Measurements from ENCODE around the gene CCR7.

CCR7 gene

GRCh38 chr17:40564883-40565768, at the start of gene CCR7:
TSS of gene CCR7 (minus strand) at chr17:40565472. CDS start at chr17:40565409, 63 bp downstream.
- H3K4me3 ChIP-seq (ENCODE audit: low read depth, low read length), result peak within 1 kb of the TSS; percentile 64
- no peak for TF ChIP-seq CTCF (IDR thresholded peaks at IDR 0.05; ENCODE audit: borderline replicate concordance, insufficient read depth, low read depth, low read length)

- TF ChIP-seq CTCF (IDR thresholded peaks at IDR 0.05; ENCODE audit: borderline replicate concordance, insufficient read depth, low read depth, low read length), result no peak
- no peak overlapping the region for H3K4me3 ChIP-seq (ENCODE audit: low read depth, low read length)
Measured at GRCh38 chr17:40614431-40615067, 49.3 kb upstream of the CCR7 start.

GRCh38 chr17:40613467-40614154, 48.3 kb upstream of the CCR7 start:
- TF ChIP-seq CTCF (IDR thresholded peaks at IDR 0.05; ENCODE audit: borderline replicate concordance, insufficient read depth, low read depth, low read length), result no peak
- H3K4me3 ChIP-seq (ENCODE audit: low read depth, low read length), result no peak overlapping the region

- no peak for TF ChIP-seq CTCF (IDR thresholded peaks at IDR 0.05; ENCODE audit: borderline replicate concordance, insufficient read depth, low read depth, low read length)
- no peak overlapping the region for H3K4me3 ChIP-seq (ENCODE audit: low read depth, low read length)
Measured at GRCh38 chr17:40612599-40613244, 47.5 kb upstream of the CCR7 start.

- H3K4me3 ChIP-seq (ENCODE audit: low read depth, low read length), result no peak overlapping the region
- no peak for TF ChIP-seq CTCF (IDR thresholded peaks at IDR 0.05; ENCODE audit: borderline replicate concordance, insufficient read depth, low read depth, low read length)
Measured at GRCh38 chr17:40611840-40612474, 46.7 kb upstream of the CCR7 start.

GRCh38 chr17:40610359-40610758, 45.1 kb upstream of the CCR7 start:
- TF ChIP-seq CTCF (IDR thresholded peaks at IDR 0.05; ENCODE audit: borderline replicate concordance, insufficient read depth, low read depth, low read length), result no peak
- H3K4me3 ChIP-seq (ENCODE audit: low read depth, low read length), result no peak overlapping the region
